ENCODE data around the gene JSRP1.

JSRP1 gene

DNA sequence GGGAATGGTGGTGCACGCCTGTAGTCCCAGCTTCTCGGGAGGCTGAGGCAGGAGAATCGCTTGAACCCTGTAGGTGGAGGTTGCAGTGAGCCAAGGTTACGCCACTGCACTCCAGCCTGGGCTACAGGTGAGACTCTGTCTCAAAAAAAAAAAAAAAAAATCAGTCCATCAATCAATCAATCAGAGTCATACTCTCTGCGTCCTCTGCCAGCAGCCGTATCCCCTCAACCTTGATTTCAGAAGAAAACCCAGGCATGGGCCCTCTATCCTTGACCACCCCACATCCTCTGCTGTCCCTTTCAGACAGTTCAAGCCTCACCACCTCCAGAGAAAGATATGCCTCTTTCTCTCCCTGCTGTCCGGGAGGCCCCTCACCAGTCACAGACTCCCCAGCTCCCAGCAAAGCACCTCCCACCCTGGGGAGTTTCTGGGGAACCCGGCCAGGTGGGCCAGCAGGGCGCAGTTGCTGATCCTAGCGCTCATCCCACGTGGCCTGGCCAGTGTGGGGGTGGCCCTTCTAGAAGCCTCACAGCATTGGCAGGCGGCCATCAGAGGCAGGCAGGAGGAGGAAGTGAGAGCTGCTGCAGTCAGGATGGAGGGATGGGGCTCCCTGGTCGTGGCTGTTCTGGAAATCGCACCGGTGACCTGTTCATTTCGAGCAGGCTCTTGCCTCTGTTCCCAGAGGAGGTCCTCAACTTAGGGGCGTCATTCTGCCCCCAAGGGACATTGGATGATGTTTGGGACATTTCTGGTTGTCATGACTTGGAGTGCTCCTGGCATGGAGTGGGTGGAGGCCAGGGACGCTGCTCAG lies 10.2 kb upstream of the JSRP1 start:
- no peak for DNase-seq (ENCODE audit: low spot score)

DNA sequence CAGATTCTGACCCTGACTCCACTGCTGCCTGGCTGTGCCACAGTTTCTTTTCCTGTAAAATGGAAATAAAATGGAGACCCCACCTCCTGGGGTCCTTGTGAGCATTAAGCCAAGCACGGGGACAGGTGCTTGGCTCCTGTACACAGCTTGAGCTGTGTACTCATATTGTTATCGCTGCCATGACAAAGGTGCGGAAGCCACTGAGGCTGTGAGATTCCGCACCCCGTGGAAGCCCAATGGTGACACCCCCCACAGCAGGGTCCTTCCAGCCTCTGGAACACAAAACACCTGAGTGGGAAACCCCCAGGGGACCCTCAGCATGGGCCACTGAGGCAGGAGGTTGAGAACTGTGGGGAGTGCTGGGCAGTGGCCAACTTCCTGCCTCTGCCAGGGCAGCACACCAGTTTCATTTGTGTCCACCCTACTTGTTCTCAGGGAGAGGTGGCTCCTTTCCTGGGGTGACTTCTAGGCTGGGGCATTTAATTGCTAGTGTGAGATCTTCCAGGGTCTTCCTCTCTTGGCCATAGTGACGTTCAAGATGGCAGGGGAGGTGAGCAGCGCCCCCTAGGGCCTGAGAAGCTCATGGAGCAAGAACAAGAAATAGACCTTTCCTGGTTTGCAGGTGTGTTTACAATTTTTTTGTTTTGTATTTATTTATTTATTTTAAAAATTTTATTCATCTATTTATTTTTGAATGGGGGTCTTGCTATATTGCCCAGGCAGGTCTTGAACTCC lies 5.4 kb upstream of the JSRP1 start:
- peak; percentile 59 for DNase-seq (ENCODE audit: low spot score)

DNA sequence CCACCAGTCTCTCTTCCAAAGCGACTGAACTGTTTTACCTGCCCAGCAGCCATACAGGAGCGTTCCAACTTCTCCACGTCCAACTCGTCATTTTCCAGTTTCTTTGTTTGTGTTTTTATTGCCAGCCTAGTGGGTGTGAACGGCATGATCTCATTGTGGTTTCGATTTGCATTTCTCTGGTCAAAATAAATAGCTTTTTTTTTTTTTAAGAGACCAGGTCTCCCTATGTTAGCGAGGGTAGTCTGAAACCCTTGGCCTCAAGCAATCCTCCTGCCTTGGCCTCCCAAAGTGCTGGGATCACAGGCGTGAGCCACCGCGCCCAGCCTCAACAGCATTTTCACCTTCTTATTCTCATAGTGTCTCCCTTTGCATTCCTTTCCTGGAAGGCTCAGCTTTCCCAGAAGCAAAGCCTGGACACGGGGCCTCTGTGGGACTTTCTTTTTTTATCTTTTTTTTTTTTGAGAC lies 4.2 kb upstream of the JSRP1 start:
- DNase-seq (ENCODE audit: low spot score), result no peak

DNA sequence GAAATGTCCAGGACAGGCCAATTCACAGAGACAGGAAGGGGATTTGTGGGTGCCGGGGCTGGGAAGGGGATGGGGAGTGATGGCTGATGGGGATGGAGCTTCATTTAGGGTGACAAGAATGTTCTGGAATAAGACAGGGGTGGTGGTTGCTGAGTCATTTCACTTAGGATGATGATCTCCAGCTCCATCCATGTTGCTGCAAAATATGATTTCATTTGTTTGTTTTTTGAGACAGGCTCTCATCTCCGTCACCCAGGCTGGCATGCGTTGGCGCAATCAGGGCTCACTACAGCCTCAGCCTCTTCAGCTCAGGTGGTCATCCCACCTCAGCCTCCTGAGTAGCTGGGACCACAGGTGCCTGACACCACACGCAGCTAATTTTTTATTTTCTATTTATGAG lies 3.1 kb upstream of the JSRP1 start:
- DNase-seq (ENCODE audit: low spot score), result no peak

DNA sequence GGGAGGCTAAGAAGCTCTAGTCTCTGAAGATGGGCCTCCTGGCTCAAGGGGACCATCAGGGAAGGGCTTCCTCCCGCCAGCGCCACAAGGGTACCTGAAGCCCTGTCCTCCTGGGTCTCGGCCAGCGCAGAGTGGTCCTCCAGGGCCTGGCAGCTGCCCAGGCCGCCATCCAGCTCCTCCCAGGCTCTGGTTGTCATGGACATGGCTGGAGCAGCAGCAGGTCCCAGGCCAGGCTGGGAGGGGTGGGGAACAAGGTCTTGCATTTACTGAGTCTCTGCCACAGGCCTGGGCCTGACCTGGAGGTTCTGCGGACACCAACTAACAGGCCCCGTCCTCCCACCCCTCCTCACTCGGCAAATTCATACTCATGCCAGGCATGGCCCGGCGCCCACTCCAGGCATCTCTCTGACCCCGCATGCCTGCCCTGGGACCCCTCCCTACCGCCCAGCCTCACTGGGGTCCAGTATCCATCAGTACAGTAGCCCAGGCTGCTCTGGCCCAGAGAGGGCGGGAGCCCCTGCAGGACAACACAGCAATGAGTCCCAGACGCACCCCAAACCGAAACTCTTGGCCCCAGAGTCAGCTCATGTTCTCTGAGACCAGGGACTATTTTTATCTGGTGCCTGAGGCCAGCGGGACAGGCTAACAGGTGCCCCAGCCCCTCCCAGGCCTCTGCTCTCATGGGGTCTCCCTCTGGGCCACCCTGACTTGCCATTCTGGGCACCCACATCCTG lies 938 bp downstream of the JSRP1 start:
- no peak for DNase-seq (ENCODE audit: low spot score)

DNA sequence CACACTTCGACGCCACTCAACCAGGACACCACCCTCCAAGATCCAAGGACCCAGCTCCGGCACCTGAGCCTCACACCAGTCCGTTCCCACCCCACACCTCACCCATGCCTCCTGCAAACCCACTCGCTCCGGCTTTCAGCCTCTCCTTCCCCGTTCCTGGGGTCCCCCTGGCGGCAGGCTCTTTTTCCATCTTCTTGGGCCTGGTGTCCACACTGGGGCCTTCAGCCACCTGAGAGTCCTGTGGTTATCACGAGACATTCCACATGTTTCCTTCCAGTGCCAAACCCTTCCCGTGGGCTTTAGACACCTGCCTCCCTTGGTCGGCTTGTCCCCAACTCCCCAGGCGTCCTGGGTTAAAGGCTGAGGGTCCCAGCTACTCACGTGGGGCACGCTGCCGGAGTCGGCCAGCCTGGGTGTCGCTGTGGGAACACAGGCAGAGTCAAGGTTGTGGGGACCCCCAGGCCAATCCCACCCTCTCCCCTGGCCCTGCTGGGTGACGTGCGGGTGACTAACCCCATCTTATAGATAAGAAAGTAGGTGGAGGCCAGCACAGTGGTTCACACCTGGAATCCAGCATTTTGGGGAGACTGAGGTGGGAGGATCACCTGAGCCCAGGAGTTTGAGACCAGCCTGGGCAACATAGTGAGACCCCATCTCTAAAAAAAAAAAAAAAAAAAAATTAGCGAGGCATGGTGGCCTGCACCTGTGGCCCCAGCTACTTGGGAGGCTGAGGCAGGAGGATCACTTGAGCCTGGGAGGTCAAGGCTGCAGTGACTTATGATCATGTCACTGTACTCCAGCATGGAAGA lies 1.9 kb downstream of the JSRP1 start:
- peak; percentile 71 for DNase-seq (ENCODE audit: low spot score)

DNA sequence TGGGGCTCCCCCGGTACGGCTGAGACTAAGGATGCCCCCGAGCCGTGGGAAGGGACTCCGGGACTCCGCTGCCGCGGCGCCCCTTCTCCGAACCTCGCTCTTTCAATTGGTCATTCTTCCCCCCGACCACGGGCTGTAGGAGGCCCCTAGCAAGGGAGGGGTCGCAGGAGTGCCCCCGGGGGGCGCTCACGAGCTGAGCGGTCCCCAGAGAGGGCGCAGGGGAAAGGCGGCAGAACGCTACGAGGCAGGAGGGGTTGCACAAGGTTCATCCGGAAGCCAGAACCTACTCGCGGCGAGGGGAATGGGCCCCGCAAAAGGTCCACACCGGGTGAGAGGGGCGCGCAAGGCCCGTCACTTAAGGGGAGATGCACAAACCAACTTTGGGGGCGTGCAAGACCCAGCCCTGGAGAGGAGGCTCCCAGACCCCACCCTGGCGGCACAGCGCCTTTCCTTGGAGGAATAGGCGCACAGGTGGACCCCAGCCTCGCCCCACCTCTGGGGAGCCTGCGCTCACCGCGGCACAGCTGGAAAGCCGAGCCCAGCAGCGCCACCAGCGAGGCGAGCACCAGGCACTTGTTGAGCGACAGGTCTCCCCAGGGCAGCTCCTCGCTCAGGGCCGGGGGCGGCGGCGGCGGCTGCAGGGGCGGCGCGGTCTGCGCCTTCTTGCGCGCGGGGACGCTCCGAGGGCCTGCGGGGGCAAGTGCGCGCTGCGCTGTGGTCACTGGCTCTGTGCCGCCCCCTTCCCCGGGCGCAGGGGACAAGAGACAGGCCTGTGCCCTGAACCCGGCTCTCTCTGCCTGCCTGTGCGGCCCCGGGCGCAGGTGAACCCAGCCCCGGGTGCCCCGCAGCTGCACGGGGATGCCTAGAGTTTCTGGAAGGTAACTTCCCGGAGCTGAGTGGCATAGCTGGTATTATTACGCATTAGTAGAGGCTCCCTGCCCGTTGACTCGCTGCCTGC lies 2.8 kb downstream of the JSRP1 start:
- peak; percentile 66 for DNase-seq (ENCODE audit: low spot score)

DNA sequence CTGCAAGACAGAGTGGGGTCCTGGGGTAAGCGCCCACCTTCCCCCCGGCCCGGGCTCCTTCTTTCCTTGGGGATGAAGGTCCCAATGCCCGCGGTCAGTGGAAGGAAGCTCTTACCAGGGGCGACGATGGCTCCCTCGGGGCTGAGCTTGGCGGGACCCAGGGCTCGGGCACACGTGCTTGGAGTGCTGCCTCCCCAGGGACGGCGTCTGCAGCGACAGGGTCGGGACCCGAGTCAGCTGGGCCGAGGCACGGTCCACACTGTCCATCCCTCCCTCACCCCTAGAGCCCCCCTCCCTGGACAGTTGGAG lies 3.5 kb downstream of the JSRP1 start:
- DNase-seq (ENCODE audit: low spot score), result no peak

DNA sequence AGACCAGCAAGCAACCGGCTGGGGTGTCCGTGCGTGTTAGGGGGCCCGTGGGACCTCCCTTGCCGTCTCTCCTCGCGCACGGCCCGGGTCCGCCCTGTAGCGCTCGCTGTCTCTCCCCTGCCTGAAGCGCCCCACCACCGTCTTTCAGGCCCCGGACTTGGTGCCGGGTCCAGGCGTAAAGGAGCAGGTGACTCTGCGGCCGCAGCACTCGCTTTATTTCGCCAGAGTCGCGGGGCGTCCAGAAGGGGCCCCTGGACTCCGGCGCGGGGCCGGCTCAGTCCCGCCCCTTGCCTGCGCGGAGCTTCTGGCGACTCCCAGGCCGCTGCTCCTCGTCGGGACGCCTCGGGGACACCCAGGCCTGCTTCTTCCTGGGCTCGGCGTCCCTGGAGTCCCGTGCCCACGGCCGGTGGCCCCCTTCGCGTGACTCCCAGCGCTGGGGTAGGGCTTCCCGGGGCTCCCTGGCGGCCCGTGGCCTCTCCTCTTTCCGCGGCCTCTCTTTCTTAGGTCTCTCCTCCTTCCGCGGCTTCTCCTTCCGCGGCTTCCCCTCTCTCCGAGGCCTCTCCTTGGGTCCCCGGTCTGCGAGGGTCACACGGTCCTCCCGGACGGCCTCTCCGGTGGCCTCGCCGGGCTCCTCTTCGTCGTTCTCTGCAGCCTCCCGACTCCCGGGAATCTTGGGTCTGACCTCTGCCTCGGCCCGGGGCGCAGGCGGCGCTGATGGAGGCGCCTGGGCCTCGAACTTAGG lies 4.0 kb downstream of the JSRP1 start:
- DNase-seq (ENCODE audit: low spot score), result peak; percentile 58

DNA sequence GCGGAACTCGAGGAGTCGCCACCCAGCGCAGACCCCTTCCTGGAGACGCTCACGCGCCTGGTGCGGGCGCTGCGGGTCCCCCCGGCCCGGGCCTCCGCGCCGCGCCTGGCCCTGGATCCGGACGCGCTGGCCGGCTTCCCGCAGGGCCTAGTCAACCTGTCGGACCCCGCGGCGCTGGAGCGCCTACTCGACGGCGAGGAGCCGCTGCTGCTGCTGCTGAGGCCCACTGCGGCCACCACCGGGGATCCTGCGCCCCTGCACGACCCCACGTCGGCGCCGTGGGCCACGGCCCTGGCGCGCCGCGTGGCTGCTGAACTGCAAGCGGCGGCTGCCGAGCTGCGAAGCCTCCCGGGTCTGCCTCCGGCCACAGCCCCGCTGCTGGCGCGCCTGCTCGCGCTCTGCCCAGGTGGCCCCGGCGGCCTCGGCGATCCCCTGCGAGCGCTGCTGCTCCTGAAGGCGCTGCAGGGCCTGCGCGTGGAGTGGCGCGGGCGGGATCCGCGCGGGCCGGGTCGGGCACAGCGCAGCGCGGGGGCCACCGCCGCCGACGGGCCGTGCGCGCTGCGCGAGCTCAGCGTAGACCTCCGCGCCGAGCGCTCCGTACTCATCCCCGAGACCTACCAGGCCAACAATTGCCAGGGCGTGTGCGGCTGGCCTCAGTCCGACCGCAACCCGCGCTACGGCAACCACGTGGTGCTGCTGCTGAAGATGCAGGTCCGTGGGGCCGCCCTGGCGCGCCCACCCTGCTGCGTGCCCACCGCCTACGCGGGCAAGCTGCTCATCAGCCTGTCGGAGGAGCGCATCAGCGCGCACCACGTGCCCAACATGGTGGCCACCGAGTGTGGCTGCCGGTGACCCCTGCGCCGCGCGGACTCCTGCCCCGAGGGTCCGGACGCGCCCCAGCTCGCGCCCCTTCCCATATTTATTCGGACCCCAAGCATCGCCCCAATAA lies 4.8 kb downstream of the JSRP1 start:
- peak; percentile 56 for DNase-seq (ENCODE audit: low spot score)

DNA sequence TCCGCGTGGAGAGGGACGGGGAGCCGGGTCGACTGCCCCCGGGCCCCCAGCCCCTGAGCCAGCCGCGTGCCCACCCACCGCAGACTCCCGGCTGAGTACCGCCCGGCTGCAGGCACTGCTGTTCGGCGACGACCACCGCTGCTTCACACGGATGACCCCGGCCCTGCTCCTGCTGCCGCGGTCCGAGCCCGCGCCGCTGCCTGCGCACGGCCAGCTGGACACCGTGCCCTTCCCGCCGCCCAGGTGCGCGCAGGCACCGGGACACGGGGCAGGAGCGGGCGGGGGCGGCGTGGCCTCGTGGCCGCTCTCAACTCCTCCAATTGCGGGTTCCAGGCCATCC lies 5.5 kb downstream of the JSRP1 start:
- no peak for DNase-seq (ENCODE audit: low spot score)

DNA sequence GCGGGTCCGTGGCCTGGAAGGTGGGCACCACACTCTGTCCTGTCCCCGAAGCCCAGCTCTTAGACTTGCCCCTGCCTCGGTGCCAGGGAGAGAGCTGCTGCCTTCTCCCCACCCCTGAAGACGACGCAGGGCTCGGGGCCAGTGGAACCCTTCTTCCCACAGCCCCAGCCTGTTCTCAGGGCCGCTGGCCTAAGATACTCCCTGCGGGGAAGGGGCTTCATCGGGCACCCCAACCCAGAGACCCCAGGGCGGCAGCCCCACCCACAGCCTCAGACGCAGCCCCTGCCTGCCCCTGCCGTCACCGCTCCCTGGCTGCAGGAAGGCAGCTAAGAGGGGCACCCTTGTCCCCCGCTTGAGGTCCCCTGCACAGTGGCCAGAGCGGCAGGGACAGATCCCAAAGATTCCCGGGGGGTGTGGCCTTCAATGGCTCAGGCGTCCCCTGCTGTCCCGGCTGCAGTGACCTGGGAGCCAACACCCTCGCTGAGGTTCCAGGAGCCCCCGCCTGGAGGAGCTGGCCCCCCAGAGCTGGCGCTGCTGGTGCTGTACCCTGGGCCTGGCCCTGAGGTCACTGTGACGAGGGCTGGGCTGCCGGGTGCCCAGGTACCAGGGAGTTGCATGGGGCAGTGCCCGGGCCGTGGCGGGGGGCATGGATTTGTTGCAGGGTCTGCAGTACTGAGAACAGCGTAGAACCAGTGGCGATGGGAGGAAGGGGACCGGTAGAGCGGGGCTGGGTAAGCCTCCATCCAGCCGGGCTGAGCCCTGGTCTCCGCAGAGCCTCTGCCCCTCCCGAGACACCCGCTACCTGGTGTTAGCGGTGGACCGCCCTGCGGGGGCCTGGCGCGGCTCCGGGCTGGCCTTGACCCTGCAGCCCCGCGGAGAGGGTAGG lies 6.1 kb downstream of the JSRP1 start:
- DNase-seq (ENCODE audit: low spot score), result peak; percentile 60

DNA sequence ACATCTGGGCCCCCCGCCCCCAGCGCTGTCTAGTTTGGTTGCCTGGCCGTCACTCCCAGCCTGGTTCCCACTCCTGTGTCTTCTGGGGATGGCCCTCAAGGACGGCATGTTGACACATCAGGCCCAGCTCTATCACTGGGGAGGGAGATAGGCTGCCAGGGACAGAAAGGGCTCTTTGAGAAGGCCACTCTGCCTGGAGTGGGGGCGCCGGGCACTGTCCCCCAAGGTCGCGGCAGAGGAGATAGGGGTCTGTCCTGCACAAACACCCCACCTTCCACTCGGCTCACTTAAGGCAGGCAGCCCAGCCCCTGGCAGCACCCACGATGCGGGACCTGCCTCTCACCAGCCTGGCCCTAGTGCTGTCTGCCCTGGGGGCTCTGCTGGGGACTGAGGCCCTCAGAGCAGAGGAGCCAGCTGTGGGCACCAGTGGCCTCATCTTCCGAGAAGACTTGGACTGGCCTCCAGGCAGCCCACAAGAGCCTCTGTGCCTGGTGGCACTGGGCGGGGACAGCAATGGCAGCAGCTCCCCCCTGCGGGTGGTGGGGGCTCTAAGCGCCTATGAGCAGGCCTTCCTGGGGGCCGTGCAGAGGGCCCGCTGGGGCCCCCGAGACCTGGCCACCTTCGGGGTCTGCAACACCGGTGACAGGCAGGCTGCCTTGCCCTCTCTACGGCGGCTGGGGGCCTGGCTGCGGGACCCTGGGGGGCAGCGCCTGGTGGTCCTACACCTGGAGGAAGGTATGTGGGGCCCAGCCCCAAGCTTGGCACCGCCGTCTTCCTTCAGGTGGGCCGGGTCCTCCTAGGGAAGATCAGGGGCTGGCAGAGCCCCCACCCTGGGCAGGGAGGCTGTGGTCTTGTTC lies 7.0 kb downstream of the JSRP1 start, which contains the start of gene AMH:
TSS of gene AMH (plus strand) at position 314 of the 857 bp plus-strand sequence. CDS start at position 324, 10 bp downstream.
- DNase-seq (ENCODE audit: low spot score), result no peak

DNA sequence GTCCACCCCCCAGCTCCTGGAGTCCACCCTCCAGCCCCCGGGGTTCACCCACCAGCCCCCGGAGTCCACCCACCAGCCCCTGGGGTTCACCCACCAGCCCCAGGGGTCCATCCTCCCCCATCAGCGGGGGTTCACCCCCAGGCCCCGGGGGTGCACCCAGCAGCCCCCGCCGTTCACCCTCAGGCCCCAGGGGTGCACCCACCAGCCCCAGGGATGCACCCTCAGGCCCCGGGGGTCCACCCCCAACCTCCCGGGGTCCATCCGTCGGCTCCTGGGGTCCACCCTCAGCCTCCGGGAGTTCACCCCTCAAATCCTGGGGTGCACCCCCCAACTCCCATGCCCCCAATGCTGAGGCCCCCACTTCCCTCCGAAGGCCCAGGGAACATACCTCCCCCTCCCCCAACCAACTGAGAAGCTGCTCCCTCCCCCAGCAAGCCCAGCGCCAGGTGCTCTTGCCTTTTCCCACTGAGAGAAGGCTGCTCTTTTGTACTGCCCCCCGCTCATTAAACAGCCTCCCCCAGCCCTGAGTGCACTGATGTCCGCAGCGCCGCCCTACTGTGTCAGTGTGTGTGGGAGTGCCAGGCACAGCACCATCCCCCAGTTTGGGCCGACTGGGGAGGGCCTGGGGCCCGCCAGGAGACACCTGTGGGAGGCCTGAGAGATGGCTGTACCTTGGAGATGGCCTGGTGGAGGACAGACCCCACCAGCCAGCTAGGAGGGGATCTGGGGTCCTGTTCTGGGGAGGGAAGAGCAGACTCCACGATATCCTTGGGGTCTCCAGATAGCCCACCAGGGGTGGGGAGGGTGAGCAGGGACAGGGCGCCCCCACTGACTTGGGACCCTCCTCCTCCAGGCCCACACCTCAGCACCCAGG lies 7.8 kb downstream of the JSRP1 start:
- no peak for DNase-seq (ENCODE audit: low spot score)

DNA sequence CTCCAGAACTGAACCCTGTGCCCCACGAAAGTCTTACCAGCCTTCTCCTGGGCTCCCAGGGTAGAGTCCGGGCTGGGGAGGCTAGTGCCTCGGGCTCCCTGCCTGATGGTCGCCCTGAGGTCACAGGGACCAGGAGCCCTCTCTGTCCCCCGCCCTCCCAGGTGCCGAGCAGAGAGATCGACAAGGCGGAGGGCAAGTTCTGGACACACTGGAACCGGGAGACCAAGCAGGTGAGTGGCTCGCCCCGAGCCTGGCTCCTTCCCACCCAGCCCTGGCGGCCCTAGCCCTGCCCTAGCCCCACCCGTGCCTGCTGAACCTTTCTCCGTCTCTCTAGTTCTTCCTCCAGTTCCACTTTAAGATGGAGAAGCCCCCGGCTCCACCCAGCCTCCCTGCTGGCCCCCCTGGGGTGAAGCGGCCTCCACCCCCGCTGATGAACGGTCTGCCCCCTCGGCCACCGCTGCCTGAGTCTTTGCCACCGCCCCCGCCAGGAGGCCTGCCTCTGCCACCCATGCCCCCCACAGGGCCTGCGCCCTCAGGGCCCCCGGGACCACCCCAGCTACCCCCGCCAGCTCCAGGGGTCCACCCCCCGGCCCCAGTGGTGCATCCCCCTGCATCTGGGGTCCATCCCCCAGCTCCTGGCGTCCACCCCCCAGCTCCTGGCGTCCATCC lies 8.7 kb downstream of the JSRP1 start:
- DNase-seq (ENCODE audit: low spot score), result no peak
